MV-4-11 (cell line): ENCODE measurements around the gene GNA14.
"Not testable (repeated sequence)": the region's sequence is repeated elsewhere in the genome, so short reads cannot be mapped to it uniquely, and the experiment has no call there.

ENCODE experiments used
- DNase-seq: peaks from one replicate; lab custom pipeline; 2025; lab: John Stamatoyannopoulos, UW

Gene GNA14

DNA sequence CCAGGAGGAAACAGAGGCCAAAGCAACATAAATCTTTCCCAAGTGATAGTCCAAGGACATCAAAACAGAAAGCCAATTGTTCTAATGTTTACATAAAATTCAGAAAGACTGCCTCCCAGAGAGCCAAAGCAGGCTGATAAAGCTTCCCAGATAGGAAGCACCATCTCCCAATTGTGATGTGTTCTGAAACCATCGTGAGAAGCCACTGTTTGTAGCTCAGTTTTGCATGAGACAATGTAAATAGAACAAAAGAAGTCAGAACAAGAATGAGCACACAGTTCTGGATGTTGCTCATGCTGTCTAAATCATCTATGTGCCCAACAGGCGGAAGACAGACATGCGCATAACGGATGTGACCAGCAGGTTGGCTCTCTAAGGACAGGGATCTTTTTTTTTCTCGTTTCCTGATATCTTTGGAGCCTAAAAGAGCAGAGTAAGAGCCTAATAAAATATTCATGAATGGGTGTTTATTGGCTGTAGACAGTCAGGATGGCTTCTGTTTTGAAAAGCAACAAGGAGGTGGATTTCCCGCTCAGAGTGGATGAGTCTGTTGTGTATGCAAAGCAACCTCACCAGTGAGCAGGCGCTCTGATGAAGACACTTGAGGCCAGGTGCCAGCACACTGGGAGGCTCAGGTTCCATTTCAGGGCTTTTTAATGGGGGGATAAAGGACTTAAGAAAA, 113.6 kb downstream of the GNA14 start:
- no peak for DNase-seq

GRCh38 chr9:77533671-77534070, 114.5 kb downstream of the GNA14 start:
- DNase-seq = no peak

GRCh38 chr9:77532607-77533006, 115.5 kb downstream of the GNA14 start:
- DNase-seq = no peak

GRCh38 chr9:77531400-77531799, 116.7 kb downstream of the GNA14 start:
- no peak for DNase-seq

DNA sequence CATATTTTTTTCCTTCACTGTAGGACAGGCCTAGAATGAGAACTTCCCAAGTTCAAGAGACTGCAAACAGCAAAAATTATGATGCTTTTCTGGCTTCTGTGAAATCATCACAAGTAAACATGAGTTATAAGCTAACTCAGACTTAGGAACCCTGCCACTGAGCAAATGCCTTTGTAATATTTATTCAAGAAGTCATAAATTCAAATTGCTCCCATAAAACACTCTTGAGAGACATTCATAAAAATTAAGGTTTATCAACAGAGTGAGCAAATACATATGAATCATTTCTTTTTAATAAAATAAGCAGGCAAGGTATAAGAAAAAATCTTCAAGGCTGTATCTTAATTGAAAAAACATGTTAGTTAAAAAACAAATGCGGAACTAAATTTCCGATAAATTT, 124.2 kb downstream of the GNA14 start:
- DNase-seq = no peak

- DNase-seq = no peak
These were observed 127.0 kb downstream of the GNA14 start for GRCh38 chr9:77521091-77521490.

DNA sequence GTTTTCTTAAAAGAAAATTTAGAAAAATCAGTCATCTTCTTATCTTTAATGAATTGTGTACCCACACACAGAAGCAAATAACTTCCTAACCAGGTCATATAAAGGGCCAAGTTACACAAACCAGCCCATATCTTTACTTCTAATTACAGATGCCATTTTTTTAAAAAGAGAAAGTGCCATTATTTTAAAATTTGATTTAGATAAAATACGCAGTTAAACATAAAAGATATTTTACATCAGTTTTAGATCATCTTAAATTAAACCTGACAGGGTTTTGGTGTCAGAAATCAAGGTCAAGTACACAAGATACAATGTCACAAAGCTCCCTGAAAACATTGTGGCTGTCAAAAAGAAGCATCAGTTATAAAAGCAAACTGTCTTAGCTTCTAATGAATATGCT, 129.4 kb downstream of the GNA14 start:
- no peak for DNase-seq

DNA sequence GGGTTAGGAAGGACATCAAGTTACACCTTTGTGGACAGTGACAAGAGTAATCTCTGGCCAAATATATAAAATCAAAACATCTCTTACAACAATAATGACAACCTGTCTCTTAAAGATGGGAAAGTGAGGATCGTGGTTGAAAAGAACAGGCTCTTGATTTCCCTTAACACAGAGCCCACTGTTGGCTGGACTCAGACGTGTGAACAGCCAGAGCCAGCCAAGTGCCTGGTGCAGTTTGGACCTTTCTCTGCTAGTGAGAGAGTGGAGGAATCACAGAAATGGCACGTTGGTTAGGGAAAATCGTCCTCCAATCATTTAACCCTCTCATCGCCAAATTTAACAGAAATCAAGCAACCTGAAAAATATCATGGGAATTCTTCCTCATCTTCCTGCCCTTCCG, 131.3 kb downstream of the GNA14 start:
- DNase-seq = no peak

DNA sequence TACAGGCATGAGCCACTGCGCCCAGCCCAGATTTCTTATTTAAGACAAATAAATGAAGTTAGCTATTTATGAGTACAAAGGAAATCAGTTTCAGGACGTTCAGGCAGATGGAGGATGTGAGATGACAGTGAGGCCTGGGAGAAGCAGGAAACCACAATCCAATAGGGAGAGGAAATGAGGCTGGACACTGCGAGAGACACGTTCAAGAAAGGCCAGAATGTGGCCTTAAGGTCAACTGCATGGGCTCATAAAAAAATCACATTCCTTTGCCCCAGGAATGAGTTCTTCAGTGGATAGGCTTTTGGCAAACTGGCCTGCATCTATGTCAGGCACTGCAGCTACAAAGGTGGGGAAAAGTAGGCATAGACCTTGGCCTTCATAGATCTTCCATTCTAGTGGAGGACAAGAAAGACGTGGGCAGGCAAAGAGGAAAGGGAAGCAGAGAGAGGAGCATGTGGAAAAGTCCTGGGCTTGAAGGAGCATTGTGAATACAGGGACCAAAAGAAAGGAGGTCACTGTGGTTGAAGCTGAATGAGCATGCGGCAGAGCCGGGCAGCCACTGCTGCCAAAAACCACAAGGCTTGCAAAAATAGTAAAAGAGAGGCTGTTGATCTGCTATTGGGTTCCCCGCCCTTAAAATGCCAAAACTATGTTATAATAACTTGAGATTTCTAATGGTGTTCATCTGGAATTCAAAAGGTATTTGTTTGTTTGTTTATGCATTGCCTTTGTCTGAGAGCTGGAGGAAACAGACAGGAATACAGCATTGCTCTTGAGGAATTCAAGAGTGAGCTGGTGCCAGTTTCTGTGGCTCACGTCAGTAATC, 133.0 kb downstream of the GNA14 start:
- DNase-seq = peak; percentile 37

DNA sequence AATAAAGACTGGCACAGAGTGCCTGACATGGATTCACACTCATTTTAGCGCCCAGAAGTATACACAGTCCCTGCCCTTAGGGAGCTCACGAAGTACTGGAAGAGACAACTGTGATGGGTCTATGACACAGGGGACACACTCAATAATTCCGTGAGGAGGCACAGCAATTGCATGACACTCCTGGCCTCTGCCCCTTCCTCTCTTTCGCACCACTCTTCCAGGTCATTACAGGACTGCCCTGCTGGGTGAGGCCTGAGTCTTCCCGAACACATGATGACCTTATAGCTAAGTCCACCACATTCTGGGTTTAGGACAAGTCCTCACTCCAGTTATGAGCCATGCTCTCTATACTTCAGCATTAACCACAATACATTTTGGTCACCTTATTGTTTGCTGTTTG, 134.7 kb downstream of the GNA14 start:
- no peak for DNase-seq

GRCh38 chr9:77512876-77513275, 135.2 kb downstream of the GNA14 start:
- no peak for DNase-seq

- DNase-seq = no peak
These were observed 136.6 kb downstream of the GNA14 start for GRCh38 chr9:77511525-77511924.

GRCh38 chr9:77510666-77511065, 137.5 kb downstream of the GNA14 start:
- no peak for DNase-seq

- DNase-seq = no peak
These were observed 139.7 kb downstream of the GNA14 start for GRCh38 chr9:77508396-77508795.

DNA sequence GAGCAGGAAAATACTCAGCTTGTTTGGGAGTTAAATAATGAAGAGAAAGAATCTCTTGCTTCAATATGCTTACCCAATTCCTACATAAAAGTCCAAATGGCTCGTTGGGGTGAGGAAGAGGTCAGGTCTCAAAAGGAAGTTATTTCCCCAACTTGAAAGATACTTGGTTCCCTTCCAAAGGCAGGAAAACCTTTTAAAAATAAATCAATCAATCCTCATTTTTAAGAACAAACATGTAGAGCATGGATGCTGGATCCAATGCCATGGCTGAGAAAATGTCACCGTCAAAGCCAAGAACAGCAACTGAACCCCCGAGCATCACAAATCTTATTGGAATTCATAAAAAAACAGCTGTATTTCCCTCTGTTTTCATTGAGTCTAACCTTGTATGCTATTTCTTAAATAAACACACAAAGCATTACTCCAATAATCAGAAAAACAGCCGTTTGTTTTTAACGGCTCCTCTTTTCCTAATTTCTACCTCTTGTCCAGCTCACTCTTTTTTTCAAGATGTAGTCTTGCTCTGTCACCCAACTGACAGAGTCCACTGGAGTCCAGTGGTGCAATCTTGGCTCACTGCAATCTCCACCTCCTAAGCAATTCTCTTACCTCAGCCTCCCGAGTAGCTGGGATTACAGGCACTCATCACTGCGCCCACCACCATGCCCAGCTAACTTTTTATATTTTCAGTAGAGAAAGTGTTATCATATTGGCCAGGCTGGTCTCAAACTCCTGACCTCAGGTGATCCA, 140.7 kb downstream of the GNA14 start:
- DNase-seq = peak; percentile 3

DNA sequence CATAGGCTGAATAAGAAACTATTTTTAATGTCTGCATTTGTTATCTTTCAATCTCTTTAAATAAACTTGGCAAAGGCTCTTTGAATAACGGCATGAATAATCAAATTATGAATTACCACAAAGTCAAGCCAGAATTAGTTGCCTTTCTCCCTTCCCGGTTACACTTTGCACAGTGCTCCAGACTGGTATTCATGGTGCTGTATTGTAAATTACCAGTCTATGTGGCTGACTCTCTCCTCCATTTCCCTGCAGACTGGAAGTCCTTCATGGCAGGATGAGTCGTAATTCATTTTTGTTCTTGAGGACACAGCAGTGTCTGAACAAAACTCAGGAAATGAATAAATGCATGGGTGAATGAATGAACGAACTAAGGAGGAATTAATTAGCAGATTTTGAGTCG, 142.9 kb downstream of the GNA14 start:
- no peak for DNase-seq

DNA sequence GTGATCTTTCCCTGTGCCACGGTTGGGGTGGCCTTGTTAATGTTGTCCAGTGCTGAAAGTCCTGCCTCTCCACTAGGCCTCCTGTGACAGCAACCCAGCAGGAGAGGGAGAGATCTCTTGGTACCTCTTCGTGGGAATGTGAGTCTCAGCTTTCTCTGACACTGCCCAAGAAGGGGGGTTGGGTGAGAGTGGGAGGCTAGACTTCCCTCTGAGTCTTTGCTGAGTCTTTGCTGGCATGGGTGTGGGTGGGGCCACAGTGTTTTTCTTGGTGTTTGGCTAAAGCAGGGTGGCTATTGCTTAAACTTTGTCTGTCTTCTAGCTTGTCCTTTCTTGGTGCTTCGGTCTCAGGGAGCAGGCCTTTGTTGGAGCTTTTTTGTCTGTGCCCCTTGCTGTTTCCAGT, 145.6 kb downstream of the GNA14 start:
- DNase-seq = no peak

- DNase-seq = no peak
These were observed 149.2 kb downstream of the GNA14 start for GRCh38 chr9:77498891-77499290.

DNA sequence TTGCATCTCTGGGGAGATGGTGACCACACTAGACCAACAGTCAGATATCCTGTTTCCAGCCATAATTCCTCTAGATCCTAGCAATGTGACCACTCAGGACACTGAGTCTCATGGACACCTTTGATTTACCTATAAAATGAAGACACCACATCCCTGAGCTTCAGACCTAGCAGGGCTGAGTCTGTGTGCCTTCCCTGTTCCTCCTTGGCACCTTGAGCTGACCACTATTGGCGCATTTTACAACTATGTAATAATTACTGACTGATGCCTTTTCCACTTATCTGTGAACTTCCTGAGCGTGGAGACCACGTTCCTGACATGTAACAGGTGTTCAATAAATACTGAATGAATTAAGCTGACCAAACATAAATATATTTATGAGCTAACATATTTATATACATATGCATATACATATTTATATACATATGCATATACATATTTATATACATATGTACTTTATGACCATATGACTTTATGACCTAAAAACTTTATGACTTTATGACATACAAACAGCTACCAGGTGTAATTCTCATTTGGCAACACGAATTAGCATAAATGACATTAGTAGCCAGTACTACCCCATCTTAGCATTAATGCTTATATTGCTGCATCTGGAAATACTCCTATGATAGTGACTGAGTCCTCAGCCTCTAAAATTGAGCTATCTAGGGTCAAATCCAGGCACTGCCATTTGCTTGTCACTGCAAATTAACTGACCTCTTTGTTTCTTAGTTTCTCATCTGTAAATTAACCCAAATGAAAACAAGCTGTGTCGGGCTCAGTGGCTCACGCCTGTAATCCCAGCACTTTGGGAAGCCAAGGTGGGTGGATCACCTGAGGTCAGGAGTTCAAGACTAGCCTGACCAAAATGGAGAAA, 150.6 kb downstream of the GNA14 start:
- no peak for DNase-seq

- DNase-seq = no peak
These were observed 152.1 kb downstream of the GNA14 start for GRCh38 chr9:77495834-77496671.

GRCh38 chr9:77490279-77490678, 157.8 kb downstream of the GNA14 start:
- not testable (repeated sequence) for DNase-seq
